Neural progenitor cell (in vitro differentiated cells): Measurements from ENCODE around the gene SLC22A23. TPM values are rescaled to one million over a fixed set of nuclear protein-coding genes. Genes with fewer than 3 reads are reported as not detected.

Experiments used
- DNase-seq: peaks from one replicate; pipeline ENCODE4 v3.0.0-alpha.2; 2016; ENCODE audit warnings: low spot score
- H2AFZ ChIP-seq: fragments of 200-600 bp; sonication (generic); replicated peaks from 2 replicates; pipeline ENCODE4 v1.6.1; 2016; ENCODE audit warnings: antibody characterized with exemption
- H3F3A ChIP-seq: fragments of 200-600 bp; sonication (generic); 2 replicates; pipeline ENCODE4 v1.6.1; 2016; ENCODE audit warnings: antibody characterized with exemption, low read depth
- H3K27ac ChIP-seq: fragments of 200-600 bp; sonication (generic); 2 replicates; pipeline ENCODE4 v1.5.1; 2016; ENCODE audit warnings: mild to moderate bottlenecking
- H3K27me3 ChIP-seq: fragments of 200-600 bp; sonication (generic); 2 replicates; pipeline ENCODE4 v1.6.1; 2016; ENCODE audit warnings: mild to moderate bottlenecking, moderate library complexity
- H3K36me3 ChIP-seq: fragments of 200-600 bp; sonication (generic); 2 replicates; pipeline ENCODE4 v1.5.1; 2016
- H3K4me1 ChIP-seq: fragments of 200-600 bp; sonication (generic); 2 replicates; pipeline ENCODE4 v1.6.1; 2016; ENCODE audit warnings: mixed run types
- H3K4me2 ChIP-seq: fragments of 200-600 bp; sonication (generic); 2 replicates; pipeline ENCODE4 v1.6.1; 2016
- H3K4me3 ChIP-seq: fragments of 200-600 bp; sonication (generic); 2 replicates; pipeline ENCODE4 v1.5.1; 2016
- H3K79me2 ChIP-seq: fragments of 200-600 bp; sonication (generic); 2 replicates; pipeline ENCODE4 v1.6.1; 2016; ENCODE audit warnings: low read depth
- H3K9ac ChIP-seq: fragments of 200-600 bp; sonication (generic); 2 replicates; pipeline ENCODE4 v1.6.1; 2016
- H3K9me3 ChIP-seq: fragments of 200-600 bp; sonication (generic); 2 replicates; pipeline ENCODE4 v1.5.1; 2016; ENCODE audit warnings: low read depth
- H4K20me1 ChIP-seq: fragments of 200-600 bp; sonication (generic); 2 replicates; pipeline ENCODE4 v1.6.1; 2016; ENCODE audit warnings: low read depth
- H3K27ac Mint-ChIP-seq: 3 replicates; pipeline ENCODE4 v1.8.0; 2021; ENCODE audit warnings: mixed read lengths
- H3K27me3 Mint-ChIP-seq: 2 replicates; pipeline ENCODE4 v1.8.0; 2022; ENCODE audit warnings: low read depth, mild to moderate bottlenecking, inconsistent platforms, moderate library complexity, mixed read lengths; ENCODE audit not compliant: insufficient read depth
- H3K36me3 Mint-ChIP-seq: 3 replicates; pipeline ENCODE4 v1.8.0; 2021; ENCODE audit warnings: mixed read lengths
- H3K4me1 Mint-ChIP-seq: 3 replicates; pipeline ENCODE4 v1.8.0; 2021; ENCODE audit warnings: mixed read lengths
- H3K4me3 Mint-ChIP-seq: 3 replicates; pipeline ENCODE4 v1.8.0; 2021; ENCODE audit warnings: mild to moderate bottlenecking, moderate library complexity, mixed read lengths
- H3K9me3 Mint-ChIP-seq: 3 replicates; pipeline ENCODE4 v1.8.0; 2020; ENCODE audit warnings: mixed read lengths
- CTCF ChIP-seq: fragments of 200-600 bp; sonication (generic); IDR thresholded peaks from 2 replicates; pipeline ENCODE4 v1.5.1; 2017; ENCODE audit warnings: antibody characterized with exemption, mild to moderate bottlenecking
- EZH2 ChIP-seq: fragments of 200-600 bp; sonication (generic); IDR thresholded peaks from 2 replicates; pipeline ENCODE4 v1.6.1; 2017; ENCODE audit warnings: antibody characterized with exemption, mild to moderate bottlenecking, moderate library complexity
- EZH2phosphoT487 ChIP-seq: fragments of 200-600 bp; sonication (generic); IDR thresholded peaks from 2 replicates; pipeline ENCODE4 v1.6.1; 2017; ENCODE audit warnings: antibody characterized with exemption
- total RNA-seq: library from RNA; depleted of rRNA; stranded (reverse); fragments of >200 nt; gene quantifications from 2 replicates; pipeline ENCODE4 v1.2.3, GENCODE V29; 2015; ENCODE audit warnings: low replicate concordance

Gene SLC22A23
- total RNA-seq, 1 donor from 2014 or later: 0.99 TPM

GRCh38 chr6:3471711-3472110, 14.9 kb upstream of the SLC22A23 start:
- H3K4me3 Mint-ChIP-seq: no peak overlapping the region
- no peaks in the 10 kb centered on the region for H3F3A ChIP-seq
- H3K36me3 Mint-ChIP-seq: no peaks in the 10 kb centered on the region
- H3K27me3 ChIP-seq: no peaks in the 10 kb centered on the region
- H2AFZ ChIP-seq: no peak overlapping the region
- H3K9ac ChIP-seq: no peak overlapping the region
- no peaks in the 10 kb centered on the region for H3K79me2 ChIP-seq
- H3K4me2 ChIP-seq: no peak overlapping the region
- no peaks in the 10 kb centered on the region for H3K36me3 ChIP-seq
- H3K27ac Mint-ChIP-seq: no peak overlapping the region
- DNase-seq: no peak
- H4K20me1 ChIP-seq: no peaks in the 10 kb centered on the region
- no peaks in the 10 kb centered on the region for H3K4me1 ChIP-seq
- peaks cover 16% of the 10 kb centered on the region for H3K4me1 Mint-ChIP-seq
- no peaks in the 10 kb centered on the region for H3K9me3 ChIP-seq
- H3K27me3 Mint-ChIP-seq: peaks cover 2% of the 10 kb centered on the region
- H3K9me3 Mint-ChIP-seq: peaks cover 2% of the 10 kb centered on the region
- H3K4me3 ChIP-seq: no peak overlapping the region
- TF ChIP-seq EZH2phosphoT487: no peak
- TF ChIP-seq CTCF: no peak
- TF ChIP-seq EZH2: no peak
- no peak overlapping the region for H3K27ac ChIP-seq

GRCh38 chr6:3471286-3471685, 14.4 kb upstream of the SLC22A23 start:
- Mint-ChIP-seq H3K27ac (no peak overlapping the region), H3K9me3 (peaks cover 2% of the 10 kb centered on the region), H3K4me1 (peaks cover 16% of the 10 kb centered on the region), H3K27me3 (peaks cover 2% of the 10 kb centered on the region), H3K36me3 (no peaks in the 10 kb centered on the region), H3K4me3 (no peak overlapping the region)
- no peak for DNase-seq
- no peaks in the 10 kb centered on the region for H3K4me1 ChIP-seq
- no peak overlapping the region for H3K9ac ChIP-seq
- H3K36me3 ChIP-seq: no peaks in the 10 kb centered on the region
- no peaks in the 10 kb centered on the region for H3K79me2 ChIP-seq
- TF ChIP-seq EZH2 (no peak), CTCF (no peak), EZH2phosphoT487 (no peak)
- H4K20me1 ChIP-seq: no peaks in the 10 kb centered on the region
- H3K4me2 ChIP-seq: no peak overlapping the region
- H3K4me3 ChIP-seq: no peak overlapping the region
- no peak overlapping the region for H3K27ac ChIP-seq
- no peaks in the 10 kb centered on the region for H3K27me3 ChIP-seq
- no peaks in the 10 kb centered on the region for H3K9me3 ChIP-seq
- no peaks in the 10 kb centered on the region for H3F3A ChIP-seq
- no peak overlapping the region for H2AFZ ChIP-seq

- no peak overlapping the region for H3K4me3 Mint-ChIP-seq
- H3K4me2 ChIP-seq: no peak overlapping the region
- H3K27me3 ChIP-seq: no peaks in the 10 kb centered on the region
- no peaks in the 10 kb centered on the region for H3K4me1 ChIP-seq
- no peak overlapping the region for H2AFZ ChIP-seq
- H3K9me3 Mint-ChIP-seq: peaks cover 2% of the 10 kb centered on the region
- H3K27me3 Mint-ChIP-seq: peaks cover 2% of the 10 kb centered on the region
- no peaks in the 10 kb centered on the region for H4K20me1 ChIP-seq
- H3K27ac Mint-ChIP-seq: no peak overlapping the region
- H3K9ac ChIP-seq: no peak overlapping the region
- H3K9me3 ChIP-seq: no peaks in the 10 kb centered on the region
- no peak overlapping the region for H3K4me3 ChIP-seq
- no peak overlapping the region for H3K27ac ChIP-seq
- DNase-seq: no peak
- no peaks in the 10 kb centered on the region for H3K79me2 ChIP-seq
- no peaks in the 10 kb centered on the region for H3K36me3 ChIP-seq
- H3K4me1 Mint-ChIP-seq: peaks cover 16% of the 10 kb centered on the region
- no peaks in the 10 kb centered on the region for H3K36me3 Mint-ChIP-seq
- no peaks in the 10 kb centered on the region for H3F3A ChIP-seq
- TF ChIP-seq EZH2 (no peak), CTCF (no peak), EZH2phosphoT487 (no peak)
Measured at GRCh38 chr6:3468585-3468984, 11.7 kb upstream of the SLC22A23 start.
